ENCODE data around the gene NPHP3.

Gene NPHP3

DNA sequence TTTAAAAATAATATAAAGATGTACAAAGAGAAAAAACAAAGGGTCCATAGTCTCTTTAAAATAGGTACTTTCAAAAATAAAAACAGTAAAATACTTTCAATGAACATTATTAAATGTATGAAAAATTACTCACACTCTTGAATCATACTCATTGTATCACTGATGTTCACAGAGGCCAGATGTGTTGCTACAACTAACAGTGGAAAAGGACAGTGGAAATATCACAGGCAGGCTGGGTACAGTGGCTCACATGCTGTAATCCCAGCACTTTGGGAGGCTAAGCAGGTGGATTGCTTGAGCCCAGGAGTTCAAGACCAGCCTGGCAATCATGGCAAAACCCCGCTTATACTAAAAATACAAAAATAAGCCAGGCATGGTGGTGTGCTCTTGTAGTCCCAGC, 26.8 kb downstream of the NPHP3 start:
- TF ChIP-seq, protein P1, sequence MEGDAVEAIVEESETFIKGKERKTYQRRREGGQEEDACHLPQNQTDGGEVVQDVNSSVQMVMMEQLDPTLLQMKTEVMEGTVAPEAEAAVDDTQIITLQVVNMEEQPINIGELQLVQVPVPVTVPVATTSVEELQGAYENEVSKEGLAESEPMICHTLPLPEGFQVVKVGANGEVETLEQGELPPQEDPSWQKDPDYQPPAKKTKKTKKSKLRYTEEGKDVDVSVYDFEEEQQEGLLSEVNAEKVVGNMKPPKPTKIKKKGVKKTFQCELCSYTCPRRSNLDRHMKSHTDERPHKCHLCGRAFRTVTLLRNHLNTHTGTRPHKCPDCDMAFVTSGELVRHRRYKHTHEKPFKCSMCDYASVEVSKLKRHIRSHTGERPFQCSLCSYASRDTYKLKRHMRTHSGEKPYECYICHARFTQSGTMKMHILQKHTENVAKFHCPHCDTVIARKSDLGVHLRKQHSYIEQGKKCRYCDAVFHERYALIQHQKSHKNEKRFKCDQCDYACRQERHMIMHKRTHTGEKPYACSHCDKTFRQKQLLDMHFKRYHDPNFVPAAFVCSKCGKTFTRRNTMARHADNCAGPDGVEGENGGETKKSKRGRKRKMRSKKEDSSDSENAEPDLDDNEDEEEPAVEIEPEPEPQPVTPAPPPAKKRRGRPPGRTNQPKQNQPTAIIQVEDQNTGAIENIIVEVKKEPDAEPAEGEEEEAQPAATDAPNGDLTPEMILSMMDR (IDR thresholded peaks at IDR 0.05; ENCODE audit: low read depth, low read length, missing control alignments): no peak
- DNase-seq (ENCODE audit: extremely low read depth, low read depth): no peak
- H3K4me3 ChIP-seq (replicated peaks; ENCODE audit: low read depth, low read length): no peak overlapping the region

DNA sequence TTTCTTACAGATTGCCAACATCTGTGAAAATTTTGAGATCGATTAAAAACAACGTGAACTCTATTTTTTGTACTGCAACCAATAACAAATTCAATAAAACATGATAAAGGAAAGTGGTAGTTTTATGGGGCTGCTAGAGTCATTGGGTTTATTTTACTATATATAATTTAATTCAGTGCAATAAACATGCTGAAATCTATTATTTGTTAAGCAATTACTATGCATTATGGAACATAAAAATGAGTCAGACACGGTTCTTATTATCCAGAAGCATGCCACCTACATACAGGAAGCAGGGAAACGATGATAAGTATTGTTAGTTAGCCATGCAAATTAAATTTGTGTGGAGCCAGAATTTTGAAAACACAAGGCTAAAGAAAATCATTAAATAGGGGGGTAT, 27.2 kb downstream of the NPHP3 start:
- TF ChIP-seq, protein P1 (IDR thresholded peaks at IDR 0.05; ENCODE audit: low read depth, low read length, missing control alignments): no peak
- no peak overlapping the region for H3K4me3 ChIP-seq (replicated peaks; ENCODE audit: low read depth, low read length)

DNA sequence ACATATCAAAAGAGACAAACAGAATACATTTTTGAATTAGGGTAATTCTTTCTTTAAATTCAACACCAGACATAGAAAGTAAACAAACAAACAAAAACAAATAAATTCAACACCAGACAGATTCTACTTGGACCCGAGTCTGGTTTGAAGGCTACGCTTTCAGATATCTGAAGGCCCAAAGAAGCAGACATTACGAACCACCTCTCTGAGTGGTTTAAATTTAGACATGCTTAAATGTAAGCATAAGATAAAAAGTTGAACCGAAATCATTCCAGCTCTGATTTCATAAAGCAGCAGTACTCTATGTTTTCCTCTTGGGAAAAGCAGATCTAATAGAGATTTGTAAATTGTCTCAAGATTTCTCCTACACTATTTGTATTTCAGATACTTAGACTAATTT, 32.2 kb downstream of the NPHP3 start:
- TF ChIP-seq, protein P1 (IDR thresholded peaks at IDR 0.05; ENCODE audit: low read depth, low read length, missing control alignments): no peak
- no peak for DNase-seq (ENCODE audit: extremely low read depth, low read depth)
- no peak overlapping the region for H3K4me3 ChIP-seq (replicated peaks; ENCODE audit: low read depth, low read length)

More for the DNA sequence above, 27.2 kb downstream of the NPHP3 start:
- no peak for DNase-seq (ENCODE audit: extremely low read depth, low read depth)

DNA sequence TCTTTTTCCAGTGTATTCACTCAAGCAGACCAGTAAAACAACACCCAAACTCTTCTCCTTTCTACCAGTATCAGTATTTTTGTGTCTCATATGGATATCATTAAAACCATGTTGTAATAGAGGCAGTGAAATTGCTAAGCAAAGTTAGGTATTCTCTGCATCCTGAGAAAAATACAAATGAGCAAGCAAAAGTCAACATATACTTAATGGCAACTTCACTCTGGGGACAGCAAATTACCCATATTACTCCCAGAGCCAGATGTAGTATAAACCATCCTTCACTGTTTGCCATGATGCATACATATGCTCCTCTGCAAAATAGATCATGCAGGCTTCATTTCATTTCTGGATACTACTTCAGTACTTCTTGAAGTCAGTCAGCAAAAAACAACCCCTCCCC, 40.0 kb downstream of the NPHP3 start:
- TF ChIP-seq, protein P1 (IDR thresholded peaks at IDR 0.05; ENCODE audit: low read depth, low read length, missing control alignments): no peak
- no peak overlapping the region for H3K4me3 ChIP-seq (replicated peaks; ENCODE audit: low read depth, low read length)
- DNase-seq (ENCODE audit: extremely low read depth, low read depth): no peak

DNA sequence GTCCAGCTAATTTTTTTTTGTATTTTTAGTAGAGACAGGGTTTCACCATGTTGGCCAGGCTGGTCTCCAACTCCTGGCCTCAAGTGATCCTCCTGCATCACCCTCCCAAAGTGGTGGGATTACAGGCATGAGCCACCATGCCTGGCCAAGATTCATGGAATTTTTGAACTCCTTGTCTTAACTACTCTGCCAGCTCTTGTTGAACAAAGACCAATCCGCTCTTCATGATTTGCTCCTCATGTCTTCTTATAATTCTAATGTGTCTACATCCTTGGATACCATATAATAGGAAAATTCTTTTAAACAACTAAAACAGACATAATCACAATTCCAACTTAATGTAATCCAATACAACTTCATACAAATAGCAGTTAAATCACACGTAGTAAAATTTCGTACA, 40.8 kb downstream of the NPHP3 start:
- no peak for DNase-seq (ENCODE audit: extremely low read depth, low read depth)
- TF ChIP-seq, protein P1 (IDR thresholded peaks at IDR 0.05; ENCODE audit: low read depth, low read length, missing control alignments): no peak
- no peak overlapping the region for H3K4me3 ChIP-seq (replicated peaks; ENCODE audit: low read depth, low read length)

DNA sequence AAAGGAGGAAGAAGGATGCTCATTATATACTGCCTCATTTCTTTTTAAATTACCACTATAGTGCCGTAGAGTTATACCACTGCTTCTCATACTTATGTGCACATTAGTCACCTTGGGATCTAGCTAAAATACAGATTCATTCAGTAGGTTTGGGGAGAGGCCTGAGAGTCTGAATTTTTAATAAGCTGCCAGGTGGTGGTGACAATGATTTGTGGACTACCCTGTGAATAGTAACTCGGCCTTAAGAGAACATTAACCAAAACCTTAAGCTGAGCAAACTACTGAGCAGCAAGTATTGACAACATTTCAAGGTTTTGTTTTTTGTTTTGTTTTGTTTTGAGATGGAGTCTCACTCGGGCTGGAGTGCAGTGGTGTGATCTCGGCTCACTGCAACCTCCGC, 42.3 kb downstream of the NPHP3 start:
- TF ChIP-seq, protein P1 (IDR thresholded peaks at IDR 0.05; ENCODE audit: low read depth, low read length, missing control alignments): no peak
- no peak for DNase-seq (ENCODE audit: extremely low read depth, low read depth)
- no peak overlapping the region for H3K4me3 ChIP-seq (replicated peaks; ENCODE audit: low read depth, low read length)

DNA sequence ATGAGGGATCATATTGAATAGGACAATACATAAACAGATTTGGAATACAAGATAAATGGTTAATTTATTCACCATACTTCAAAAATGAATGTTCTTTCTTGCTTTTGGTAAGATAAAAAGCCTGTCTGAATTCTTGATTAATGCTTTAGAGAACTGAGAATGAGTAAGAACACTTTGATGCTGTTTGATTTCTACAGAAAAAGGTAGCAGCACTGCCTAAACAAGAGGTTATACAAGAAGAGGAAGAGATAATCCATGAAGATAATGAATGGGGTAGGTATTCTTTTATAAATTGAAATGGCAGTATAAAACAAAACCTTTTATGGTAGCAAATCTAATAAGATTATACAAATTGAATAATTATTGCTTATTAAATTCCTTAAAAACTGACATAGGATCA, 46.8 kb downstream of the NPHP3 start:
- no peak overlapping the region for H3K4me3 ChIP-seq (replicated peaks; ENCODE audit: low read depth, low read length)
- no peak for DNase-seq (ENCODE audit: extremely low read depth, low read depth)
- TF ChIP-seq, protein P1 (IDR thresholded peaks at IDR 0.05; ENCODE audit: low read depth, low read length, missing control alignments): no peak
